GM18870 (cell line): Measurements from ENCODE around the gene MBD3L2.
A peak's percentile ranks its signal among the peaks of the same experiment; 100 is the strongest.
"Not testable (repeated sequence)": the region's sequence is repeated elsewhere in the genome, so short reads cannot be mapped to it uniquely, and the experiment has no call there.

Experiments
- ATAC-seq: cut with Tn5 transposase; IDR thresholded peaks from one replicate; pipeline ENCODE4 v1.9.1; 2021; ENCODE audit warnings: moderate library complexity; ENCODE audit not compliant: unreplicated experiment

MBD3L2 gene

GRCh38 chr19:7059977-7060376 is 10.9 kb downstream of the MBD3L2 start:
- ATAC-seq: not testable (repeated sequence)

GRCh38 chr19:7063339-7063738 is 14.2 kb downstream of the MBD3L2 start:
- no peak for ATAC-seq

- no peak for ATAC-seq
These were observed 14.8 kb downstream of the MBD3L2 start for GRCh38 chr19:7063764-7064418.

GRCh38 chr19:7067122-7067521 is 18.0 kb downstream of the MBD3L2 start:
- ATAC-seq: not testable (repeated sequence)

GRCh38 chr19:7067716-7068115 is 18.6 kb downstream of the MBD3L2 start:
- no peak for ATAC-seq

GRCh38 chr19:7068599-7068998 is 19.5 kb downstream of the MBD3L2 start:
- ATAC-seq: no peak

- ATAC-seq: peak; percentile 79
These were observed 20.2 kb downstream of the MBD3L2 start, which contains the start of gene ZNF557 for GRCh38 chr19:7069042-7069903. Gene ZNF557, plus strand, starts transcription at chr19:7069703. Its CDS starts 5,372 bp downstream, at chr19:7075075.

GRCh38 chr19:7069904-7070226 is 20.7 kb downstream of the MBD3L2 start:
- no peak for ATAC-seq

GRCh38 chr19:7072541-7072940 is 23.4 kb downstream of the MBD3L2 start:
- ATAC-seq: no peak

- ATAC-seq: no peak
These were observed 25.7 kb downstream of the MBD3L2 start for GRCh38 chr19:7074705-7075282.

- no peak for ATAC-seq
These were observed 27.0 kb downstream of the MBD3L2 start for GRCh38 chr19:7076151-7076550.

- no peak for ATAC-seq
These were observed 28.9 kb downstream of the MBD3L2 start for GRCh38 chr19:7078008-7078407.

- no peak for ATAC-seq
These were observed 34.2 kb downstream of the MBD3L2 start for GRCh38 chr19:7083076-7083956.

- no peak for ATAC-seq
These were observed 39.9 kb downstream of the MBD3L2 start for GRCh38 chr19:7088999-7089398.

- ATAC-seq: no peak
These were observed 49.0 kb downstream of the MBD3L2 start for GRCh38 chr19:7098096-7098495.

- peak; percentile 74 for ATAC-seq
These were observed 49.8 kb downstream of the MBD3L2 start for GRCh38 chr19:7098701-7099596.

- no peak for ATAC-seq
These were observed 50.4 kb downstream of the MBD3L2 start for GRCh38 chr19:7099597-7099921.
